Neural progenitor cell (in vitro differentiated cells): ENCODE results near the gene RAN.

Source experiments
- EZH2 ChIP-seq: fragments of 200-600 bp; sonication (generic); IDR thresholded peaks from 2 replicates; pipeline ENCODE4 v1.6.1; 2017; ENCODE audit warnings: antibody characterized with exemption, mild to moderate bottlenecking, moderate library complexity
- EZH2phosphoT487 ChIP-seq: fragments of 200-600 bp; sonication (generic); IDR thresholded peaks from 2 replicates; pipeline ENCODE4 v1.6.1; 2017; ENCODE audit warnings: antibody characterized with exemption
- TF ChIP-seq, protein P1 (sequence below): fragments of 200-600 bp; sonication (generic); IDR thresholded peaks from 2 replicates; pipeline ENCODE4 v1.5.1; 2017; ENCODE audit warnings: antibody characterized with exemption, mild to moderate bottlenecking

DNA sequence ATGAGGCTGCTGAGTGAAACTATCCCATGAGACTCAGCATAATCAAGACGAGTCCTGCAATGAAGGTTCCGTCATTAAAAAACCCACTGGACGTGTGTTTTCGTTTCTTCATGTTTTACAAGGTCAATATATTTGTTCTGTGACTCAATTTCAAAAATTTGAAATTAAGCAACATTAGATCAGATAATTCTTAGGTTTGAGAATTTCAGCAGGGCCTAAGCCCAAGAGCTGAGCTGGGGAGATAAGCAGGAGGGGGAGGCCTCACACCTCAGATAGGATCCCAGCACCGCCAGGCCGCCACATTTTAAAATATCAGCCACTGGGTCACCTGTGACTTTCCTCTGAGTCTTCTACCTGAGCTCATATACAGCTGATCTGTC, 46.1 kb upstream of the RAN start:
- TF ChIP-seq, protein P1, sequence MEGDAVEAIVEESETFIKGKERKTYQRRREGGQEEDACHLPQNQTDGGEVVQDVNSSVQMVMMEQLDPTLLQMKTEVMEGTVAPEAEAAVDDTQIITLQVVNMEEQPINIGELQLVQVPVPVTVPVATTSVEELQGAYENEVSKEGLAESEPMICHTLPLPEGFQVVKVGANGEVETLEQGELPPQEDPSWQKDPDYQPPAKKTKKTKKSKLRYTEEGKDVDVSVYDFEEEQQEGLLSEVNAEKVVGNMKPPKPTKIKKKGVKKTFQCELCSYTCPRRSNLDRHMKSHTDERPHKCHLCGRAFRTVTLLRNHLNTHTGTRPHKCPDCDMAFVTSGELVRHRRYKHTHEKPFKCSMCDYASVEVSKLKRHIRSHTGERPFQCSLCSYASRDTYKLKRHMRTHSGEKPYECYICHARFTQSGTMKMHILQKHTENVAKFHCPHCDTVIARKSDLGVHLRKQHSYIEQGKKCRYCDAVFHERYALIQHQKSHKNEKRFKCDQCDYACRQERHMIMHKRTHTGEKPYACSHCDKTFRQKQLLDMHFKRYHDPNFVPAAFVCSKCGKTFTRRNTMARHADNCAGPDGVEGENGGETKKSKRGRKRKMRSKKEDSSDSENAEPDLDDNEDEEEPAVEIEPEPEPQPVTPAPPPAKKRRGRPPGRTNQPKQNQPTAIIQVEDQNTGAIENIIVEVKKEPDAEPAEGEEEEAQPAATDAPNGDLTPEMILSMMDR = no peak
- TF ChIP-seq EZH2 (no peak), EZH2phosphoT487 (no peak)
